Sigmoid colon (tissue), 4 donors: ENCODE measurements around the gene HMCN1.

Experiments used
- EP300 ChIP-seq, 4 donors: sonication (generic); formaldehyde crosslinking; IDR thresholded peaks; one replicate each; pipeline ENCODE4 v1.6.1; 2017; ENCODE audit warnings: antibody characterized with exemption in 4 of 4
- POLR2A ChIP-seq, 2 donors: fragments of 450-650 bp; IDR thresholded peaks; one replicate each; pipeline ENCODE4 v1.6.1; 2016; ENCODE audit warnings: antibody characterized with exemption in 2 of 2, mild to moderate bottlenecking in 2 of 2, moderate library complexity in 2 of 2
- POLR2AphosphoS5 ChIP-seq, 4 donors: sonication (generic); formaldehyde crosslinking; IDR thresholded peaks; one replicate each; pipeline ENCODE4 v1.6.1; 2017; ENCODE audit warnings: antibody characterized with exemption in 4 of 4
- TF ChIP-seq, protein P1 (sequence below), 4 experiments: fragments of 450-650 bp in 3 of 4; fragments of 200-600 bp in 1 of 4; IDR thresholded peaks; one replicate each; pipeline ENCODE4 v1.5.1; 2016 to 2019; ENCODE audit warnings: antibody characterized with exemption in 4 of 4, mild to moderate bottlenecking in 3 of 4, moderate library complexity in 2 of 4

GRCh38 chr1:185821612-185822385 lies 87.6 kb downstream of the HMCN1 start:
- TF ChIP-seq, protein P1, sequence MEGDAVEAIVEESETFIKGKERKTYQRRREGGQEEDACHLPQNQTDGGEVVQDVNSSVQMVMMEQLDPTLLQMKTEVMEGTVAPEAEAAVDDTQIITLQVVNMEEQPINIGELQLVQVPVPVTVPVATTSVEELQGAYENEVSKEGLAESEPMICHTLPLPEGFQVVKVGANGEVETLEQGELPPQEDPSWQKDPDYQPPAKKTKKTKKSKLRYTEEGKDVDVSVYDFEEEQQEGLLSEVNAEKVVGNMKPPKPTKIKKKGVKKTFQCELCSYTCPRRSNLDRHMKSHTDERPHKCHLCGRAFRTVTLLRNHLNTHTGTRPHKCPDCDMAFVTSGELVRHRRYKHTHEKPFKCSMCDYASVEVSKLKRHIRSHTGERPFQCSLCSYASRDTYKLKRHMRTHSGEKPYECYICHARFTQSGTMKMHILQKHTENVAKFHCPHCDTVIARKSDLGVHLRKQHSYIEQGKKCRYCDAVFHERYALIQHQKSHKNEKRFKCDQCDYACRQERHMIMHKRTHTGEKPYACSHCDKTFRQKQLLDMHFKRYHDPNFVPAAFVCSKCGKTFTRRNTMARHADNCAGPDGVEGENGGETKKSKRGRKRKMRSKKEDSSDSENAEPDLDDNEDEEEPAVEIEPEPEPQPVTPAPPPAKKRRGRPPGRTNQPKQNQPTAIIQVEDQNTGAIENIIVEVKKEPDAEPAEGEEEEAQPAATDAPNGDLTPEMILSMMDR (IDR thresholded peaks at IDR 0.05), result no peak
- TF ChIP-seq POLR2AphosphoS5 (IDR thresholded peaks at IDR 0.05) (no peak), POLR2A (IDR thresholded peaks at IDR 0.05) (no peak), EP300 (IDR thresholded peaks at IDR 0.05) (no peak)
